HG03066 (cell line): ENCODE results near the gene EMID1.

ENCODE experiments used
- ATAC-seq: cut with Tn5 transposase; IDR thresholded peaks from one replicate; pipeline ENCODE4 v1.9.1; 2021; ENCODE audit warnings: low read depth; ENCODE audit not compliant: unreplicated experiment

EMID1 gene

GRCh38 chr22:29258407-29259252 lies 52.9 kb downstream of the EMID1 start:
- ATAC-seq, result no peak

GRCh38 chr22:29259253-29259899 lies 53.7 kb downstream of the EMID1 start:
- ATAC-seq, result no peak

- ATAC-seq, result no peak
Observed at GRCh38 chr22:29260031-29260560, 54.4 kb downstream of the EMID1 start.

DNA sequence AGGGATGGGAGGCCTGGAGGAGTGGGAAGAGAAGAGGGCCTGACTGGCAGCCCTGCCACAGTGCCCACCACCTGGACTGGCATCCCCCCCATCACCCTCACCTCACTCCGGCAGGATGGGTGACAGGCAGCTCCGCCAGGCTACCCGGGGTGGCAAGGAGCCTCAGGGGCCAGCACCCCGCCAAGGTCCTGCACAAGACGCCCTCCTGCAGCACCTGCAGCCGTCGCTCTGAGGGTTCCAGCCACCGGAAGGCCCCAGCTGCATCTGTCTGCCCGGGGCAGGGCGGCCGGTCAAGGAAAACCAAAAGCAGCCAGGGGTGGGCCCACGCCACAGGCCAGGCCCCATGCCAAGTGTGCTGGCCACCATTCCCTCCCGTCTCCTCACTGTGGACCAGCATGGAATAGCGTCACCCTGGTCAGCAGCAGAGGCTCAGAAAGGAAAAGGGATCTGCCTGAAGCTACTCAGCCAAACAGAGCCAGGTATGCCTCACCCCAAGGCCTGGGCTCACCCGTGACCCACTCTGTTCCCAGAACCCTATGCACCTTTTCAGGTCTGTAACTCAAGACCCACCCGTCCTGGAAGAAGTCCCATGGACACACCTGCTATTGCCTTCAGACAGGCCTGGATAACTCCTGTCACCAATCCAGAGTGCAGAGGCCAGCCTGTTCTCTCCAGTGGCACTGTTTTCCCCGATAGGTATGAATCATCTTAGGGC lies 55.1 kb downstream of the EMID1 start:
- no peak for ATAC-seq

- ATAC-seq, result no peak
Observed at GRCh38 chr22:29263791-29264276, 58.1 kb downstream of the EMID1 start.

DNA sequence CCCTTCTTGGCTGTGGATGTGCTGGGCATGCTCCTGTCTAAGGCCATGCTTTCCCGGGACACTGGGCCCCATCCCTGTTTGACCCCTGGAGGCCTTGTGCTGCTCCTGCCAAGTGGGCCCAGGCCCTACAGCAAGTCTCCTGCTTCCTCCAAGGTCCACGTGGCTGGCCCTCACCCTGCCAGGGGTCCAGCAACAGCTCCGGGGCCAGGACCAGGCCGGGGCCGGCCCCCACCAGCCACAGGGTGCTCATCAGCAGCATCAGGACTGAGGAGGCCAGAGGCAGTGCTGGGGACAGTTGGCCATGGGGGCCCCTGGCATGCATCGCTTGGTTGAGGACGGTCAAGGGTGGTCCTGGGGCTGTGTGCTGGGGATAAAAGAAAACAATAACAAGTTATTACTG lies 59.6 kb downstream of the EMID1 start:
- no peak for ATAC-seq

- no peak for ATAC-seq
Observed at GRCh38 chr22:29265929-29266328, 60.2 kb downstream of the EMID1 start.

DNA sequence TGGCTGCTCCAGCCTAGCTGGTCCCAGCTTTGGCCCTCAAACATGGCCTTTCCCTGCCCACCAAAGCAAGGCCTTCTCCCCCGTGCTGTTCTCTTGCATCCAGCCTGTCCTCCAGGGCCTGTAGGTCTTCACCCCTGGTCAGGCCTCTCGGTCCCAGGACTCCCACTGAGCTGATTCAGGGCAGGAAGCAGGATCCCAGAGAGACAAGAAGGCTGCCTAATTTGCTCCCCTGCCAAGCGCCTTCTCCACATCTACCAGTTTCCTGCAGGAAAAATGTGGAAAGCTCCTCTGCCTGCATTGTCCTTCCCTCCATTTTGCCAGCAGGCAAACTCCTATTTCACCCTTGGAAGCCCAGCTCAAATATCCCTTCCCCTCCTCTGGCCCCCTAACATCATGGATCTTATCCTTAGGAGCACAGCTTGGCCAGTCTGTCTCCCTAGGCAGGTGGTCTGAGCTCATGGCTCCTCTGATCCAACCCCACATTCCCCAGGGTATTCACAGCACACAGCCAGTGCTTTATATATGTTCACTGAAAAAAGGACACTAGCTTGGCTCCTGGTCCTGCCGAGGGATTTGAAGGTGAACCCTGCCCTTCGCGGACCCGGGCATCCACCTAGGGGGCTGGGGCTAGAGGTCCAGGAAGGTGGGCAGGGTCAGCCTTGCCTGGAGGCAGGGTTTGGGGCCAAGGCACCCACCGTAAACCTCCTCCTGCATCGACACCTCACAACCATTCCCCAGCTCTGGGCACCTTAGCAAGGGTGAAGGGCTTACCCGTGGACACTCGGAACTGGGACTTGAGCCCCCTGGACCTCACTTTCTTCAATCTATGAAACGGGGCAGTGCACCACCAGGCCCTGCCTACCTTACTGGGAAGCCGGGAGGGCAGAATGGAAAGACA lies 61.1 kb downstream of the EMID1 start:
- ATAC-seq, result no peak

DNA sequence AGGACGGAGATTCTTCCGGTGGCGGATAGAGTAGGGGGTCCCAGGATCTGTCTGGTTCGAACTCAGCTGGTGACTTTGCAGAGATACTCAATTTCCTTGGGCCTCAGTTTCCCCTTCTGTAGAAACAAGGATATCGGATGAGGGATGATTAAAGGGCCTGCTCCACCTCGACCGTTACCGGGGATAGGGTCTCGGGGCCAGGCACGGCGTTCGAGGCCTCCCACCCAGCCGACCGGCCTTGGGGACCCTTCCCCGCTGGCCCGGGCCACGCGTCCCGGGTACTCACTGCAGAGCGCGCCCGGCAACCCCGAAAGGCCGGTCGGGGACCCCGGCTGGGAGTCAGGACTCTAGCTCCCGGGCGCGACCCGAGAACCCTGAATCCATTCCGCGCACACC lies 61.8 kb downstream of the EMID1 start:
- ATAC-seq, result no peak

- ATAC-seq, result peak; percentile 77
Observed at GRCh38 chr22:29267858-29268510, 62.3 kb downstream of the EMID1 start, which contains the start of the genes EWSR1 and RHBDD3. TSS of gene EWSR1 (plus strand) at chr22:29268268. CDS start at chr22:29268337, 69 bp downstream. TSS of gene RHBDD3 (minus strand) at chr22:29267981. CDS start at chr22:29265626, 2,355 bp downstream.

DNA sequence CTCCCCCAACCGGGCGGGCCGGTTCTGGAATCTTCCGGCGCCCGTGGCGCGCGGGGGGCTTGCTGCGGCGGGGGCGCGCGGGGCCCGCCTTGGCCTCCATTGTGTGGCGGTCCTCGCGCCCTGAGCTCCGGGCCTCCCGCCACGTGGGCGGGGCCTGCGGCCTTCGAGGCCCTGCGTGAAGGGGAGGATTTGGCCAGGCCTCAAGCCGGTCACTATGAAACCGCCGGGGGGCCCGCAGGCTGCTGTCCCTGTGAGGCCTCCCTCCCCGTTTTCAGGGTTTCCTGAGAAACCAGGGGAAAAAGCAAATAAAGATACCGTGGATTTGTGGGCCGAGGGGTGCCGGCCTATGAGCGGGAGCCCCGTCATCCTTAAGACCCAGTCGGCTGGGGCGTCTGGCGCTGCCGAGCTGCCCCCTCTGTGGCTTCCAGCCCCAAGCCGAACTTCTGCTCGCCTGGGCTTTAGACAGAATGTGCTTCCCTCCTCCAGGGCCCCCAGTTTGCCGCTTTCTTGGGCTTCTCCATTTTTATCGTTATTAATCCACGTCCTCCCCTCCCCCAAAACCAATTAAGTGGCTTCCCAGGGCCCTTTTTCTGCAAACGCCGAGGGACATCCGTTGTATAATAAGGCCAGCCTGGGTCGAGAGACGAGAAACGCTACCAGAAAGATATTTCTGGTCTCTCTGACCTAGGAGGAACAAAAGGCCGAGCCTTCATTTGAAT lies 63.0 kb downstream of the EMID1 start:
- ATAC-seq, result no peak

- no peak for ATAC-seq
Observed at GRCh38 chr22:29269230-29269604, 63.5 kb downstream of the EMID1 start.

GRCh38 chr22:29269731-29270474 lies 64.2 kb downstream of the EMID1 start:
- no peak for ATAC-seq

DNA sequence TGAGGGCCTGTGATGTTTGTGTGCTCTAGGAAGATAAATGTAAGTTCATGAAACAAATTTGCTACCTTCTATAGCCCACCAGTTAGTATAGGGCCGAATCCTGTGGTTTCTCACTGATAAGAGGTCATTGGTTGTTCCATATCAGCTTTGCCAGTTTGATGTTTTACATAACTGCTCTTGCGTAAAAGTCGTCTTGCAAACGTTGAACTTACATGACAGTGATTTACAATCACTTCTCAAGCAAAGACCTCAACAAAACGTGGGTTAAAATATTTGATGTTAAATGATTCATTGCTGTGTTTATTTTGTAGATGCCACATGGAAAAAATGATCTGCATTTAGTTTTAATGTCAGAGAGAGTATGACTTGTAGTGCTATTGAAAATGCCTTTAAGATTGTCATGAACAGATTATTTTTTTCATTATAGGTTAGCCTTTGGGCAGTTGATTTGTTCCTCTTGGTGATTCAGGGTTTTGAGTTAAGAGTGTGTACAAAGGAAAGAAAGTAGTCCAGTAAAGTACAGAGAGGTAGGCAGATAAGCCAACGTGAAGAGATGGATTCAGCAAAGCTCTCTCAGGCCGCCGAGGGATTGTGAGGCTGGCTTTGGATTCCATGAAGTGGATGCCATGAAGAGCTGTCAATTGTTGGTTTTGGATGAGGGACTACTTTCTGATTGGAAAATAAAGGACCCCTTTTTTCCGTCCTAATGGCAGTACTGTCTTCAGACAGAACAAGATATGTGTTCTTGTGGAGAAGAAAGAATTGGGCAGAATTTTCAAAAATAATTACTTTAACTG lies 65.0 kb downstream of the EMID1 start:
- no peak for ATAC-seq

GRCh38 chr22:29272624-29273023 lies 66.9 kb downstream of the EMID1 start:
- ATAC-seq, result no peak

DNA sequence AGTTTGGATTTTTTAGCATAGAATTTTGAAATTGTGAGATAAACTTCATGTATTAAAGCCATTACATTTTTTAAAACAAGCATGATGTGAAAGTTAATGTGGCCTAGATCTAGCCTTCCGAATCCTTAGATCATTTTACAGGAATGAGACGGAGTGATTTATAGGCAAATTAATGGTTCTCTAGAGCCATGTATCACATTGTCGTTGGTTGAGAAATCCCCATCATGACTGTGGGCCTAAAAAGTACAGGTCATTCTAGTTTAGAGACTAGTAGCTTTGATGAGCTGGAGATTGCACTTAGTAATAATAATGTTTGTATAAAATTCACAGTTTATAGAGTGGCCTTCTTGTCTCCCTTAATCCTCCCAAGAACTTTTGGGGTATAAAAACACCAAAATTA lies 69.5 kb downstream of the EMID1 start:
- ATAC-seq, result no peak

- no peak for ATAC-seq
Observed at GRCh38 chr22:29275819-29276565, 70.3 kb downstream of the EMID1 start.
